Sigmoid colon (tissue), 7 donors: ENCODE data around the gene AAR2. TPM values are rescaled to one million over a fixed set of nuclear protein-coding genes. Genes with fewer than 3 reads are reported as not detected.

Experiments
- DNase-seq: peaks from one replicate; pipeline ENCODE4 v3.0.0-alpha.2; 2019
- H3K27ac ChIP-seq, 4 donors: fragments of 200-600 bp; sonication (generic); one replicate each; pipeline ENCODE4 v1.5.1; 2016 to 2019; ENCODE audit warnings: mild to moderate bottlenecking in 1 of 4
- H3K27me3 ChIP-seq, 3 donors: fragments of 200-600 bp; sonication (generic); one replicate each; pipeline ENCODE4 v1.5.1; 2019; ENCODE audit warnings: mild to moderate bottlenecking in 1 of 3
- H3K36me3 ChIP-seq, 4 donors: fragments of 200-600 bp; sonication (generic); one replicate each; pipeline ENCODE4 v1.5.1; 2016 to 2019
- H3K4me1 ChIP-seq, 4 donors: fragments of 200-600 bp; sonication (generic); one replicate each; pipeline ENCODE4 v1.5.1; 2017 to 2019
- H3K4me3 ChIP-seq, 4 donors: fragments of 200-600 bp; sonication (generic); one replicate each; pipeline ENCODE4 v1.5.1; 2017 to 2019; ENCODE audit warnings: mild to moderate bottlenecking in 2 of 4, moderate library complexity in 1 of 4
- H3K9me3 ChIP-seq, 4 donors: fragments of 200-600 bp in 3 of 4; sonication (generic) in 3 of 4; one replicate each; pipeline versions ENCODE4 v1.5.1 to v1.6.1; 2013 to 2019
- CTCF ChIP-seq, 4 experiments: fragments of 450-650 bp in 3 of 4; fragments of 200-600 bp in 1 of 4; IDR thresholded peaks; one replicate each; pipeline ENCODE4 v1.5.1; 2016 to 2019; ENCODE audit warnings: antibody characterized with exemption in 4 of 4, mild to moderate bottlenecking in 3 of 4, moderate library complexity in 2 of 4
- EP300 ChIP-seq, 4 donors: sonication (generic); formaldehyde crosslinking; IDR thresholded peaks; one replicate each; pipeline ENCODE4 v1.6.1; 2017; ENCODE audit warnings: antibody characterized with exemption in 4 of 4
- POLR2A ChIP-seq, 2 donors: fragments of 450-650 bp; IDR thresholded peaks; one replicate each; pipeline ENCODE4 v1.6.1; 2016; ENCODE audit warnings: antibody characterized with exemption in 2 of 2, mild to moderate bottlenecking in 2 of 2, moderate library complexity in 2 of 2
- POLR2AphosphoS5 ChIP-seq, 4 donors: sonication (generic); formaldehyde crosslinking; IDR thresholded peaks; one replicate each; pipeline ENCODE4 v1.6.1; 2017; ENCODE audit warnings: antibody characterized with exemption in 4 of 4
- WGBS, 2 donors: extraction: QIAGEN DNeasy Blood & Tissue Kit; methylation state at CpG; one replicate each; pipeline ENCODE4 v1.1.7; 2013; 5-methylcytosine and 5-hydroxymethylcytosine counted together
- intact Hi-C: fragments of 100-400 bp; cut with DNase I; formaldehyde crosslinking; loops from one replicate; pipeline ENCODE4 v1.15.1; 2023
- polyA plus RNA-seq, 3 donors: library from polyadenylated mRNA; stranded (reverse); fragments of 200-250 nt; gene quantifications; one replicate each; pipeline ENCODE4 v1.2.3, GENCODE V29; 2013
- total RNA-seq, 4 donors: library from RNA; depleted of rRNA; stranded (reverse); fragments of >200 nt; gene quantifications; one replicate each; pipeline ENCODE4 v1.1.0, GENCODE V29; 2016
- donor health status: healthy with polysubstance abuse.
- donor health status: Bipolar disorder and iron deficiency.
- donor health status: healthy.

Gene AAR2
- total and polyA plus RNA-seq, 7 donors = 11.4 to 39.6 (median 26.5) TPM

- intact Hi-C loops = no loop called here
- no peaks in the 10 kb centered on the region for H3K36me3 ChIP-seq
- no peak overlapping the region for H3K4me3 ChIP-seq
- 79 to 86% methylated on average over 12 of the region's 12 CpGs for WGBS, 2 donors
- no peaks in the 10 kb centered on the region for H3K9me3 ChIP-seq
- H3K27me3 ChIP-seq = no peaks in the 10 kb centered on the region
- peak; percentile 49 for DNase-seq
- no peak overlapping the region for H3K27ac ChIP-seq
- no peak for TF ChIP-seq POLR2A (IDR thresholded peaks at IDR 0.05)
- no peak for TF ChIP-seq EP300 (IDR thresholded peaks at IDR 0.05)
- no peak for TF ChIP-seq CTCF (IDR thresholded peaks at IDR 0.05)
- TF ChIP-seq POLR2AphosphoS5 (IDR thresholded peaks at IDR 0.05) = no peak
- no peaks in the 10 kb centered on the region for H3K4me1 ChIP-seq
Measured at GRCh38 chr20:36262440-36262839, 26.2 kb downstream of the AAR2 start.

GRCh38 chr20:36264426-36265246, 28.4 kb downstream of the AAR2 start:
- intact Hi-C loops = no loop called here
- Histone ChIP-seq H3K27me3 (no peaks in the 10 kb centered on the region), H3K4me3 (no peak overlapping the region), H3K9me3 (no peaks in the 10 kb centered on the region), H3K27ac (no peak overlapping the region), H3K36me3 (no peaks in the 10 kb centered on the region), H3K4me1 (no peaks in the 10 kb centered on the region)
- WGBS, 2 donors = 90 to 91% methylated on average over 20 of the region's 20 CpGs
- DNase-seq = peak; percentile 53
- TF ChIP-seq POLR2A (IDR thresholded peaks at IDR 0.05) (no peak), EP300 (IDR thresholded peaks at IDR 0.05) (no peak), CTCF (IDR thresholded peaks at IDR 0.05) (no peak), POLR2AphosphoS5 (IDR thresholded peaks at IDR 0.05) (no peak)

GRCh38 chr20:36266189-36266588, 29.9 kb downstream of the AAR2 start:
- no peak overlapping the region for H3K4me3 ChIP-seq
- no peak for DNase-seq
- intact Hi-C loops = no loop called here
- no peak overlapping the region for H3K27ac ChIP-seq
- no peaks in the 10 kb centered on the region for H3K9me3 ChIP-seq
- WGBS, 2 donors = 84 to 89% methylated on average over 6 of the region's 6 CpGs
- no peaks in the 10 kb centered on the region for H3K27me3 ChIP-seq
- TF ChIP-seq POLR2A (IDR thresholded peaks at IDR 0.05) (no peak), EP300 (IDR thresholded peaks at IDR 0.05) (no peak), POLR2AphosphoS5 (IDR thresholded peaks at IDR 0.05) (no peak), CTCF (IDR thresholded peaks at IDR 0.05) (no peak)
- no peaks in the 10 kb centered on the region for H3K4me1 ChIP-seq
- H3K36me3 ChIP-seq = no peaks in the 10 kb centered on the region

DNA sequence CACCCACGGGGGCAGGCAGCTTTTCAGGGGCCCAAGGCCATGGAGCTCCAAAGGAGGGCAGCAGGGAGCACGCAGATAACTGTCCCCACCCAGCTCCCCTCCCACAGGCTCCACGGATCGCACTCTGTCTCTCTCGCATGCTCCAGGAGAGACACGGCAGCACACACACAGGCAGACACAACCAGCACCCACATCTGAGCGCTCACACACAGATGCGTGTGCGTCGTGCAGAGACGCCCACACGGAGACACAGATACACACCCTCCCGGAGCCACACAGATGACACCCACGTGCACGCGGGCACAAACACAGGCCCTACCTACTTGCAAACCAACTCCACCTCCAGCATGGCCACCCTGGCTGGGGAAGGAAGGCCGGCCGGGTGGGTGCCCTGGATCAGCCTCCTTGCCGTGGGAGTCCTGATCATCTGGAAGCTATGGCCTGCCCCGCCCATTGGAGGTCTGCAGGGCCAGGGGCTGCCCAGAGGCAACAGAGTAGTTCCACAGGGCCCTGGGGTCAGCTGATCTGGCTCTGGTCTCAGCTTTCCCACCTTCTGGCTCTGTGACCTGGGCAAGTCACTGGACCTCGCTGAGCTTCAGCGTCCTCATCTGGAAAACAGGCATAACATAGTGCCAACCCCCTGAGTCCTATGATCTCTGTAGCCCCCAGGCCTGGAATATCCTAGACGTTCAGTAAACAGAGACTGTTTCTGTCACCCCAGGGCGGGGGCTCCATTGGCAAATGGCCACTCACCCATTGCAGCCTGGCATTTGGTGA, 31.5 kb downstream of the AAR2 start:
- Histone ChIP-seq H3K4me1 (no peaks in the 10 kb centered on the region), H3K27me3 (no peaks in the 10 kb centered on the region), H3K27ac (no peak overlapping the region), H3K9me3 (no peaks in the 10 kb centered on the region), H3K4me3 (no peak overlapping the region), H3K36me3 (no peaks in the 10 kb centered on the region)
- 76 to 81% methylated on average over 24 of the region's 24 CpGs for WGBS, 2 donors
- peak; percentile 50 for DNase-seq
- no peak for TF ChIP-seq POLR2A (IDR thresholded peaks at IDR 0.05)
- no peak for TF ChIP-seq EP300 (IDR thresholded peaks at IDR 0.05)
- no peak for TF ChIP-seq POLR2AphosphoS5 (IDR thresholded peaks at IDR 0.05)
- TF ChIP-seq CTCF (IDR thresholded peaks at IDR 0.05) = no peak
- intact Hi-C loops = no loop called here
